ENCODE data around the gene EPHA4. TPM values are rescaled to one million over a fixed set of nuclear protein-coding genes. Genes with fewer than 3 reads are reported as not detected.

The EPHA4 gene
- total RNA-seq, 1 experiment from 2014 or later = 3.4 TPM

DNA sequence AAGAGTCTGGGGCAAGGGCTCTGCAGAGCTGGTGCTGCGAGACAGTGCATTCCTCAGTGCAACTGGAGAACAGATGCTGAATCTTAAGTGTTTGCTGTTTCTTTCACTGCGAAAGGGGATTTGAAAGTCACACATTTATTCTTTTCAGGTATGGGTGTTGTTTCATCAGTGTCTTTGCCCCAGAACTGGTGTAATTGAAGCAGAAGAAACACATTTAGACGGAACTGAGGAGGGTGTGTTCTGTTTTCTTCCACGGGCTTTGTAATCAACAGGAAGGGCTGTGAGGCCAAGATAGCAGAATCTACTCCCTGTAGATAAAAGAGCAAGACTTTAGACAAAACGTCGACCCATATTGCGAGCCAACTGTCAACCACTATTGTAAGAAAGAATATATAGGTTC lies 151.9 kb downstream of the EPHA4 start:
- Histone ChIP-seq H3K27ac (ENCODE audit: low read length) (no peak overlapping the region), H3K4me1 (ENCODE audit: control insufficient read depth, insufficient read depth, low read length) (no peaks in the 10 kb centered on the region), H3K9me3 (ENCODE audit: control insufficient read depth, insufficient read depth, low read depth, low read length) (no peaks in the 10 kb centered on the region), H3K36me3 (ENCODE audit: control insufficient read depth, insufficient read depth, low read length) (no peaks in the 10 kb centered on the region), H3K27me3 (ENCODE audit: control insufficient read depth, insufficient read depth, low read length) (no peaks in the 10 kb centered on the region), H3K4me3 (ENCODE audit: low read depth in 2 of 2, low read length in 2 of 2) (no peak overlapping the region)
- ChIA-PET POLR2A (no interaction called here), CTCF (no interaction called here)
- intact Hi-C loops (cut with micrococcal nuclease; ENCODE audit: unreplicated experiment) = no loop called here
- no peak for ATAC-seq
- TF ChIP-seq TCF7L2 (IDR thresholded peaks at IDR 0.05; ENCODE audit: low read depth, low read length) = no peak
- no peak for TF ChIP-seq POLR2AphosphoS5 (IDR thresholded peaks at IDR 0.05; ENCODE audit: low read depth, low read length)
- no peak for TF ChIP-seq SIN3A (IDR thresholded peaks at IDR 0.05; ENCODE audit: borderline replicate concordance, insufficient read depth, low read depth, low read length)
- TF ChIP-seq, protein P1, sequence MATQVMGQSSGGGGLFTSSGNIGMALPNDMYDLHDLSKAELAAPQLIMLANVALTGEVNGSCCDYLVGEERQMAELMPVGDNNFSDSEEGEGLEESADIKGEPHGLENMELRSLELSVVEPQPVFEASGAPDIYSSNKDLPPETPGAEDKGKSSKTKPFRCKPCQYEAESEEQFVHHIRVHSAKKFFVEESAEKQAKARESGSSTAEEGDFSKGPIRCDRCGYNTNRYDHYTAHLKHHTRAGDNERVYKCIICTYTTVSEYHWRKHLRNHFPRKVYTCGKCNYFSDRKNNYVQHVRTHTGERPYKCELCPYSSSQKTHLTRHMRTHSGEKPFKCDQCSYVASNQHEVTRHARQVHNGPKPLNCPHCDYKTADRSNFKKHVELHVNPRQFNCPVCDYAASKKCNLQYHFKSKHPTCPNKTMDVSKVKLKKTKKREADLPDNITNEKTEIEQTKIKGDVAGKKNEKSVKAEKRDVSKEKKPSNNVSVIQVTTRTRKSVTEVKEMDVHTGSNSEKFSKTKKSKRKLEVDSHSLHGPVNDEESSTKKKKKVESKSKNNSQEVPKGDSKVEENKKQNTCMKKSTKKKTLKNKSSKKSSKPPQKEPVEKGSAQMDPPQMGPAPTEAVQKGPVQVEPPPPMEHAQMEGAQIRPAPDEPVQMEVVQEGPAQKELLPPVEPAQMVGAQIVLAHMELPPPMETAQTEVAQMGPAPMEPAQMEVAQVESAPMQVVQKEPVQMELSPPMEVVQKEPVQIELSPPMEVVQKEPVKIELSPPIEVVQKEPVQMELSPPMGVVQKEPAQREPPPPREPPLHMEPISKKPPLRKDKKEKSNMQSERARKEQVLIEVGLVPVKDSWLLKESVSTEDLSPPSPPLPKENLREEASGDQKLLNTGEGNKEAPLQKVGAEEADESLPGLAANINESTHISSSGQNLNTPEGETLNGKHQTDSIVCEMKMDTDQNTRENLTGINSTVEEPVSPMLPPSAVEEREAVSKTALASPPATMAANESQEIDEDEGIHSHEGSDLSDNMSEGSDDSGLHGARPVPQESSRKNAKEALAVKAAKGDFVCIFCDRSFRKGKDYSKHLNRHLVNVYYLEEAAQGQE (IDR thresholded peaks at IDR 0.05; ENCODE audit: insufficient read depth in 1 of 2, low read depth in 2 of 2, low read length in 1 of 2) = no peak
- TF ChIP-seq, protein P2, sequence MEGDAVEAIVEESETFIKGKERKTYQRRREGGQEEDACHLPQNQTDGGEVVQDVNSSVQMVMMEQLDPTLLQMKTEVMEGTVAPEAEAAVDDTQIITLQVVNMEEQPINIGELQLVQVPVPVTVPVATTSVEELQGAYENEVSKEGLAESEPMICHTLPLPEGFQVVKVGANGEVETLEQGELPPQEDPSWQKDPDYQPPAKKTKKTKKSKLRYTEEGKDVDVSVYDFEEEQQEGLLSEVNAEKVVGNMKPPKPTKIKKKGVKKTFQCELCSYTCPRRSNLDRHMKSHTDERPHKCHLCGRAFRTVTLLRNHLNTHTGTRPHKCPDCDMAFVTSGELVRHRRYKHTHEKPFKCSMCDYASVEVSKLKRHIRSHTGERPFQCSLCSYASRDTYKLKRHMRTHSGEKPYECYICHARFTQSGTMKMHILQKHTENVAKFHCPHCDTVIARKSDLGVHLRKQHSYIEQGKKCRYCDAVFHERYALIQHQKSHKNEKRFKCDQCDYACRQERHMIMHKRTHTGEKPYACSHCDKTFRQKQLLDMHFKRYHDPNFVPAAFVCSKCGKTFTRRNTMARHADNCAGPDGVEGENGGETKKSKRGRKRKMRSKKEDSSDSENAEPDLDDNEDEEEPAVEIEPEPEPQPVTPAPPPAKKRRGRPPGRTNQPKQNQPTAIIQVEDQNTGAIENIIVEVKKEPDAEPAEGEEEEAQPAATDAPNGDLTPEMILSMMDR (IDR thresholded peaks at IDR 0.05) = no peak
- in situ Hi-C loops (cut with HindIII; ENCODE audit: low pct_unique_long_range_greater_than_20kb, low sequenced_read_pairs) = no loop called here
- DNase-seq (ENCODE audit: low read depth, low spot score) = no peak
- BruUV-seq (replicated peaks) = no TSS peak

DNA sequence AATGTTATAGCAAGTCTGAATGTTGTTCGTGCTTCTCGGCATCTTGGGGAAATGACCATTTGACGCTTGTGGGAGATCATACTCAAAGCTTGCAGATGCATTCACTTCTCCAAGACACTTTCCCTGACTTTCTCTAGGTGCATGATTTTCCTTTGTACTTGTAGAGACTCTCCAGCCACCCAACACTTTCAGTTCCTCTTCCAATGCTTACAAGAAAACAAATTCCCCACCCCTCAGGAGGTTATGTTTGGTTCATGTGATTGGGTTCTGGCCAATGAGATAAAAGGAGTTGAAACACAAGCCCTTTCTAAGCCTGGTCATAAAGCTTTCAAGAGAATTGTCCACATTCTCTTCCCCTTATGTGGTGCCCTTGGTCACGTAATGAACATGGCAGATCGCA lies 156.3 kb downstream of the EPHA4 start:
- no peaks in the 10 kb centered on the region for H3K4me1 ChIP-seq (ENCODE audit: control insufficient read depth, insufficient read depth, low read length)
- H3K36me3 ChIP-seq (ENCODE audit: control insufficient read depth, insufficient read depth, low read length) = no peaks in the 10 kb centered on the region
- no peak overlapping the region for H3K4me3 ChIP-seq (ENCODE audit: low read depth in 2 of 2, low read length in 2 of 2)
- no peak overlapping the region for H3K27ac ChIP-seq (ENCODE audit: low read length)
- no peaks in the 10 kb centered on the region for H3K27me3 ChIP-seq (ENCODE audit: control insufficient read depth, insufficient read depth, low read length)
- CTCF ChIA-PET = interaction anchor here (0.6 kb wide), 1 partner anchor 59 kb away, joined by 4 read pairs; no protein-coding TSS in a partner anchor
- BruUV-seq (replicated peaks) = no TSS peak
- TF ChIP-seq POLR2AphosphoS5 (IDR thresholded peaks at IDR 0.05; ENCODE audit: low read depth, low read length) = no peak
- TF ChIP-seq TCF7L2 (IDR thresholded peaks at IDR 0.05; ENCODE audit: low read depth, low read length) = no peak
- TF ChIP-seq, protein P2 (IDR thresholded peaks at IDR 0.05) = no peak
- no peak for TF ChIP-seq SIN3A (IDR thresholded peaks at IDR 0.05; ENCODE audit: borderline replicate concordance, insufficient read depth, low read depth, low read length)
- TF ChIP-seq, protein P1 (IDR thresholded peaks at IDR 0.05; ENCODE audit: insufficient read depth in 1 of 2, low read depth in 2 of 2, low read length in 1 of 2) = no peak
- DNase-seq (ENCODE audit: low read depth, low spot score) = no peak
- H3K9me3 ChIP-seq (ENCODE audit: control insufficient read depth, insufficient read depth, low read depth, low read length) = no peaks in the 10 kb centered on the region
- intact Hi-C loops (cut with micrococcal nuclease; ENCODE audit: unreplicated experiment) = no loop called here
- in situ Hi-C loops (cut with HindIII; ENCODE audit: low pct_unique_long_range_greater_than_20kb, low sequenced_read_pairs) = no loop called here
- POLR2A ChIA-PET = no interaction called here
- ATAC-seq = no peak

All from Panc1 (cell line).